GM18861 (cell line): ENCODE measurements around the gene SBF2.
"Not testable (repeated sequence)": the region's sequence is repeated elsewhere in the genome, so short reads cannot be mapped to it uniquely, and the experiment has no call there.

ENCODE experiments used
- ATAC-seq: cut with Tn5 transposase; IDR thresholded peaks from one replicate; pipeline ENCODE4 v1.9.1; 2021; ENCODE audit not compliant: unreplicated experiment

Gene SBF2

GRCh38 chr11:9905960-9906791 is 387.8 kb downstream of the SBF2 start:
- ATAC-seq, result no peak

GRCh38 chr11:9905501-9905951 is 388.5 kb downstream of the SBF2 start:
- ATAC-seq, result no peak

GRCh38 chr11:9903579-9903978 is 390.4 kb downstream of the SBF2 start:
- ATAC-seq, result no peak

GRCh38 chr11:9901943-9902342 is 392.1 kb downstream of the SBF2 start:
- no peak for ATAC-seq

GRCh38 chr11:9900253-9900652 is 393.8 kb downstream of the SBF2 start:
- not testable (repeated sequence) for ATAC-seq

- no peak for ATAC-seq
These were observed 394.3 kb downstream of the SBF2 start for GRCh38 chr11:9899676-9900075.

- no peak for ATAC-seq
These were observed 397.1 kb downstream of the SBF2 start for GRCh38 chr11:9896902-9897301.

- no peak for ATAC-seq
These were observed 399.0 kb downstream of the SBF2 start for GRCh38 chr11:9895006-9895405.

GRCh38 chr11:9893474-9893873 is 400.5 kb downstream of the SBF2 start:
- no peak for ATAC-seq

GRCh38 chr11:9888938-9889337 is 405.1 kb downstream of the SBF2 start:
- no peak for ATAC-seq

GRCh38 chr11:9887472-9887871 is 406.5 kb downstream of the SBF2 start:
- ATAC-seq, result no peak

- no peak for ATAC-seq
These were observed 407.4 kb downstream of the SBF2 start for GRCh38 chr11:9886595-9886994.

- no peak for ATAC-seq
These were observed 409.4 kb downstream of the SBF2 start for GRCh38 chr11:9884601-9885000.

- no peak for ATAC-seq
These were observed 413.4 kb downstream of the SBF2 start for GRCh38 chr11:9880657-9881056.

- no peak for ATAC-seq
These were observed 415.1 kb downstream of the SBF2 start for GRCh38 chr11:9878936-9879335.

- ATAC-seq, result no peak
These were observed 417.7 kb downstream of the SBF2 start for GRCh38 chr11:9876331-9876730.

GRCh38 chr11:9875862-9876261 is 418.2 kb downstream of the SBF2 start:
- ATAC-seq, result no peak

GRCh38 chr11:9875399-9875798 is 418.6 kb downstream of the SBF2 start:
- no peak for ATAC-seq

GRCh38 chr11:9874466-9874865 is 419.6 kb downstream of the SBF2 start:
- ATAC-seq, result no peak

- ATAC-seq, result no peak
These were observed 425.4 kb downstream of the SBF2 start for GRCh38 chr11:9868641-9869040.

- no peak for ATAC-seq
These were observed 431.0 kb downstream of the SBF2 start for GRCh38 chr11:9862981-9863380.

- ATAC-seq, result peak; percentile 88
These were observed 431.9 kb downstream of the SBF2 start for GRCh38 chr11:9861860-9862725.
